OCI-LY3 (cell line): ENCODE results near the gene FARP1.
A peak's percentile ranks its signal among the peaks of the same experiment; 100 is the strongest.

Source experiments
- H2AFZ ChIP-seq: fragments of 200-600, 300-600 bp; shearing (Covaris generic); 2 replicates; pipeline ENCODE4 v1.6.0; 2014; ENCODE audit warnings: antibody characterized with exemption, low read depth, low read length
- H3K27ac ChIP-seq: fragments of 200-600, 300-600 bp; sonication (generic); 2 replicates; pipeline ENCODE4 v1.5.1; 2014; ENCODE audit warnings: mild to moderate bottlenecking, low read length, moderate library complexity, mixed read lengths
- H3K27me3 ChIP-seq: fragments of 200-600, 300-600 bp; sonication (generic); 2 replicates; pipeline ENCODE4 v1.6.1; 2014; ENCODE audit warnings: low read depth, low read length, mixed read lengths
- H3K36me3 ChIP-seq: fragments of 200-600, 300-600 bp; sonication (generic); replicated peaks from 2 replicates; pipeline ENCODE3; 2014; ENCODE audit warnings: low read depth, low read length, mixed read lengths
- H3K4me1 ChIP-seq: fragments of 300-600, 200-600 bp; sonication (generic); 2 replicates; pipeline ENCODE4 v1.6.1; 2014; ENCODE audit warnings: low read length, mixed read lengths
- H3K4me2 ChIP-seq: fragments of 200-600, 300-600 bp; sonication (generic); 2 replicates; pipeline ENCODE4 v1.6.1; 2014; ENCODE audit warnings: low read length, mixed read lengths
- H3K4me3 ChIP-seq: fragments of 300-600, 200-600 bp; sonication (generic); 2 replicates; pipeline ENCODE4 v1.5.1; 2014; ENCODE audit warnings: antibody characterized with exemption, mild to moderate bottlenecking, low read length, moderate library complexity
- H3K79me2 ChIP-seq: fragments of 300-600, 200-600 bp; shearing (Covaris generic); 2 replicates; pipeline ENCODE4 v1.6.1; 2014; ENCODE audit warnings: mild to moderate bottlenecking, low read length, mixed read lengths
- H3K9ac ChIP-seq: fragments of 300-600, 200-600 bp; shearing (Covaris generic); 2 replicates; pipeline ENCODE4 v1.6.0; 2014; ENCODE audit warnings: mild to moderate bottlenecking, low read length, moderate library complexity
- H3K9me3 ChIP-seq: fragments of 200-600, 300-600 bp; shearing (Covaris generic); 2 replicates; pipeline ENCODE4 v1.6.1; 2014; ENCODE audit warnings: low read length, mixed read lengths; ENCODE audit not compliant: insufficient read depth
- H4K20me1 ChIP-seq: fragments of 200-600, 300-600 bp; sonication (generic); 2 replicates; pipeline ENCODE4 v1.6.1; 2016; ENCODE audit warnings: low read length, mixed read lengths; ENCODE audit not compliant: insufficient read depth
- CTCF ChIP-seq: fragments of 200-600, 300-600 bp; sonication (generic); IDR thresholded peaks from 2 replicates; pipeline ENCODE4 v1.5.1; 2014; ENCODE audit warnings: antibody characterized with exemption, low read length, low read depth
- EZH2phosphoT487 ChIP-seq: fragments of 200-600 bp; shearing (Covaris generic); IDR thresholded peaks from 2 replicates; pipeline ENCODE4 v1.6.1; 2018; ENCODE audit warnings: antibody characterized with exemption, mixed run types, low read depth

Gene FARP1

GRCh38 chr13:98496479-98496791 lies 353.5 kb downstream of the FARP1 start:
- H3K9me3 ChIP-seq = no peaks in the 10 kb centered on the region
- no peak overlapping the region for H3K27ac ChIP-seq
- H3K4me1 ChIP-seq = peaks cover 13% of the 10 kb centered on the region
- H2AFZ ChIP-seq = no peak overlapping the region
- H3K36me3 ChIP-seq = peaks cover 8% of the 10 kb centered on the region
- no peak for TF ChIP-seq EZH2phosphoT487
- H3K4me3 ChIP-seq = no peak overlapping the region
- H3K27me3 ChIP-seq = no peaks in the 10 kb centered on the region
- no peak overlapping the region for H3K9ac ChIP-seq
- peaks cover 87% of the 10 kb centered on the region for H4K20me1 ChIP-seq
- no peak overlapping the region for H3K4me2 ChIP-seq
- peaks cover 65% of the 10 kb centered on the region for H3K79me2 ChIP-seq

- Histone ChIP-seq H3K4me3 (no peak overlapping the region), H3K27me3 (no peaks in the 10 kb centered on the region), H3K36me3 (peaks cover 8% of the 10 kb centered on the region), H3K79me2 (peaks cover 67% of the 10 kb centered on the region), H3K27ac (no peak overlapping the region), H4K20me1 (peaks cover 88% of the 10 kb centered on the region), H3K4me2 (no peak overlapping the region), H2AFZ (no peak overlapping the region), H3K9ac (no peak overlapping the region), H3K4me1 (peaks cover 18% of the 10 kb centered on the region), H3K9me3 (no peaks in the 10 kb centered on the region)
- TF ChIP-seq CTCF (no peak), EZH2phosphoT487 (no peak)
These were observed 354.1 kb downstream of the FARP1 start for GRCh38 chr13:98496966-98497365.

- peaks cover 80% of the 10 kb centered on the region for H3K79me2 ChIP-seq
- no peaks in the 10 kb centered on the region for H3K27me3 ChIP-seq
- no peak overlapping the region for H3K9ac ChIP-seq
- peak overlapping the region; percentile 59 for H3K4me2 ChIP-seq
- TF ChIP-seq EZH2phosphoT487 (no peak), CTCF (no peak)
- peaks cover 23% of the 10 kb centered on the region for H3K36me3 ChIP-seq
- H3K4me1 ChIP-seq = peaks cover 38% of the 10 kb centered on the region
- no peak overlapping the region for H3K27ac ChIP-seq
- no peak overlapping the region for H2AFZ ChIP-seq
- H3K9me3 ChIP-seq = no peaks in the 10 kb centered on the region
- H3K4me3 ChIP-seq = peak overlapping the region; percentile 28; the same call in 1 of the 2 replicates
- H4K20me1 ChIP-seq = peaks cover 98% of the 10 kb centered on the region
These were observed 358.1 kb downstream of the FARP1 start for GRCh38 chr13:98500963-98501421.

- Histone ChIP-seq H2AFZ (no peak overlapping the region), H3K4me1 (peaks cover 41% of the 10 kb centered on the region), H4K20me1 (peaks cover 97% of the 10 kb centered on the region), H3K36me3 (peaks cover 26% of the 10 kb centered on the region), H3K4me3 (no peak overlapping the region), H3K9ac (no peak overlapping the region), H3K27ac (no peak overlapping the region), H3K27me3 (no peaks in the 10 kb centered on the region), H3K79me2 (peaks cover 85% of the 10 kb centered on the region), H3K4me2 (no peak overlapping the region), H3K9me3 (no peaks in the 10 kb centered on the region)
- TF ChIP-seq CTCF (no peak), EZH2phosphoT487 (no peak)
These were observed 360.5 kb downstream of the FARP1 start for GRCh38 chr13:98503175-98504028.
